Heart left ventricle (tissue), 13 donors: Measurements from ENCODE around the gene HOXA3.

Source experiments
- CTCF ChIP-seq, 12 donors: fragments of 200-600 bp; sonication (generic) in 4 of 12; IDR thresholded peaks; one replicate each; pipeline versions ENCODE4 v1.5.0 to v1.8.0; 2018 to 2022; ENCODE audit warnings: antibody characterized with exemption in 12 of 12, mild to moderate bottlenecking in 5 of 12
- POLR2A ChIP-seq, 2 donors: fragments of 450-650 bp; IDR thresholded peaks; one replicate each; pipeline ENCODE4 v1.6.1; 2017; ENCODE audit warnings: antibody characterized with exemption in 2 of 2, mild to moderate bottlenecking in 2 of 2, moderate library complexity in 2 of 2
- donor health status: ischemic (EF 13 %, LVEDD 7.1; RV severe dilation, severe dysfunction).
- donor health status: DM: no; HTN: yes; CAD: no.
- donor health status: DM: no; HTN: no; CAD: no.
- donor health status: ischemic (EF 25% LVEDD 6.9; RV normal size, moderate dysfunction).
- donor health status: ischemic (EF 25% LVEDD 5.7; RV mildly dilated, moderate dysfunction).
- donor health status: ischemic (EF 35%, LVEDD 5.7; RV mildly dilated, moderate dysfunction).
- donor health status: nonischemic (EF 11% LVEDD 7.7; RV severe dilation, severe dysfunction).
- donor health status: DM: yes; HTN: yes; CAD: no.
- donor health status: PGD.
- donor health status: ischemic (EF 29% LVEDD 5.4; RV normal size, mild dysfunction).
- donor health status: nonischemic (EF 23%, LVEDD 6.1; RV moderate dilation, normal function).

GRCh38 chr7:27165089-27165995 is 13.0 kb upstream of the HOXA3 start, which contains the start of gene HOXA9:
- TF ChIP-seq POLR2A (IDR thresholded peaks at IDR 0.05) (no peak), CTCF (IDR thresholded peaks at IDR 0.05) (peak in 1 of 12 donors; percentile 8)
